Esophagus muscularis mucosa (tissue), 4 donors: ENCODE measurements around the gene SLC17A3. TPM values are rescaled to one million over a fixed set of nuclear protein-coding genes. Genes with fewer than 3 reads are reported as not detected.

Source experiments
- DNase-seq: peaks from one replicate; pipeline ENCODE4 v3.0.0-alpha.2; 2017; ENCODE audit errors: extremely low spot score
- H3K27ac ChIP-seq, 4 donors: fragments of 200-600 bp; sonication (generic); replicated peaks in 1 of 4; 1 replicate in 3 of 4; 2 replicates in 1 of 4; pipeline ENCODE4 v1.5.1; 2016 to 2019; ENCODE audit warnings: mild to moderate bottlenecking in 1 of 4
- H3K27me3 ChIP-seq, 4 donors: fragments of 200-600 bp; sonication (generic); one replicate each; pipeline versions ENCODE4 v1.5.1 to v1.6.0; 2016 to 2019
- H3K36me3 ChIP-seq, 4 donors: fragments of 200-600 bp; sonication (generic); one replicate each; pipeline ENCODE4 v1.5.1; 2016 to 2019
- H3K4me1 ChIP-seq, 4 donors: fragments of 200-600 bp; sonication (generic); one replicate each; pipeline ENCODE4 v1.5.1; 2016 to 2019
- H3K4me3 ChIP-seq, 4 donors: fragments of 200-600 bp; sonication (generic); 1 replicate in 2 of 4; 2 replicates in 2 of 4; pipeline ENCODE4 v1.5.1; 2016 to 2019; ENCODE audit warnings: mild to moderate bottlenecking in 4 of 4, moderate library complexity in 1 of 4
- H3K9me3 ChIP-seq, 4 donors: fragments of 200-600 bp; sonication (generic); 1 replicate in 3 of 4; 2 replicates in 1 of 4; pipeline ENCODE4 v1.5.1; 2016 to 2019
- CTCF ChIP-seq, 3 experiments: fragments of 200-600 bp in 2 of 3; fragments of 450-650 bp in 1 of 3; sonication (generic) in 2 of 3; IDR thresholded peaks; one replicate each; pipeline ENCODE4 v1.5.1; 2017 to 2019; ENCODE audit warnings: antibody characterized with exemption in 3 of 3, mild to moderate bottlenecking in 2 of 3, moderate library complexity in 1 of 3
- EP300 ChIP-seq: sonication (generic); formaldehyde crosslinking; IDR thresholded peaks from one replicate; pipeline ENCODE4 v1.6.1; 2017; ENCODE audit warnings: antibody characterized with exemption
- POLR2A ChIP-seq: fragments of 450-650 bp; IDR thresholded peaks from one replicate; pipeline ENCODE4 v1.6.1; 2017; ENCODE audit warnings: antibody characterized with exemption, moderate library complexity, mild to moderate bottlenecking, low read depth
- POLR2AphosphoS5 ChIP-seq, 2 donors: sonication (generic); formaldehyde crosslinking; IDR thresholded peaks; one replicate each; pipeline ENCODE4 v1.6.1; 2017; ENCODE audit warnings: antibody characterized with exemption in 2 of 2
- WGBS: methylation state at CpG from one replicate; pipeline ENCODE4 v1.1.5; 2018; 5-methylcytosine and 5-hydroxymethylcytosine counted together
- intact Hi-C: fragments of 100-400 bp; cut with DNase I; formaldehyde crosslinking; loops from one replicate; pipeline ENCODE4 v1.15.1; 2023
- total RNA-seq, 4 donors: library from RNA; depleted of rRNA; stranded (reverse); fragments of >200 nt; gene quantifications; one replicate each; pipeline versions ENCODE4 v1.1.0 to v1.2.1, GENCODE V29; 2016

SLC17A3 gene
- total RNA-seq, 4 donors from 2014 or later, result not detected

GRCh38 chr6:25872814-25873213, 1.2 kb downstream of the SLC17A3 start:
- Histone ChIP-seq H3K27ac (no peak overlapping the region), H3K36me3 (no peaks in the 10 kb centered on the region), H3K9me3 (no peaks in the 10 kb centered on the region), H3K4me1 (no peaks in the 10 kb centered on the region), H3K27me3 (peaks cover 0 to 8% (median 0%) of the 10 kb centered on the region in 4 donors), H3K4me3 (no peak overlapping the region)
- intact Hi-C loops, result no loop called here
- TF ChIP-seq CTCF (IDR thresholded peaks at IDR 0.05), result no peak
- no peak for TF ChIP-seq POLR2AphosphoS5 (IDR thresholded peaks at IDR 0.05)
- no peak for TF ChIP-seq EP300
- no peak for TF ChIP-seq POLR2A
- 97% methylated on average over 1 of the region's 1 CpG for WGBS
- DNase-seq, result no peak

- Histone ChIP-seq H3K27ac (no peak overlapping the region), H3K27me3 (peaks cover 0 to 8% (median 0%) of the 10 kb centered on the region in 4 donors), H3K4me1 (no peaks in the 10 kb centered on the region), H3K36me3 (no peaks in the 10 kb centered on the region), H3K9me3 (no peaks in the 10 kb centered on the region), H3K4me3 (no peak overlapping the region)
- TF ChIP-seq CTCF (IDR thresholded peaks at IDR 0.05) (no peak), POLR2A (no peak), EP300 (no peak), POLR2AphosphoS5 (IDR thresholded peaks at IDR 0.05) (no peak)
- intact Hi-C loops, result no loop called here
- no peak for DNase-seq
- WGBS, result 64% methylated on average over 1 of the region's 1 CpG
Observed at GRCh38 chr6:25869840-25870239, 4.2 kb downstream of the SLC17A3 start.

DNA sequence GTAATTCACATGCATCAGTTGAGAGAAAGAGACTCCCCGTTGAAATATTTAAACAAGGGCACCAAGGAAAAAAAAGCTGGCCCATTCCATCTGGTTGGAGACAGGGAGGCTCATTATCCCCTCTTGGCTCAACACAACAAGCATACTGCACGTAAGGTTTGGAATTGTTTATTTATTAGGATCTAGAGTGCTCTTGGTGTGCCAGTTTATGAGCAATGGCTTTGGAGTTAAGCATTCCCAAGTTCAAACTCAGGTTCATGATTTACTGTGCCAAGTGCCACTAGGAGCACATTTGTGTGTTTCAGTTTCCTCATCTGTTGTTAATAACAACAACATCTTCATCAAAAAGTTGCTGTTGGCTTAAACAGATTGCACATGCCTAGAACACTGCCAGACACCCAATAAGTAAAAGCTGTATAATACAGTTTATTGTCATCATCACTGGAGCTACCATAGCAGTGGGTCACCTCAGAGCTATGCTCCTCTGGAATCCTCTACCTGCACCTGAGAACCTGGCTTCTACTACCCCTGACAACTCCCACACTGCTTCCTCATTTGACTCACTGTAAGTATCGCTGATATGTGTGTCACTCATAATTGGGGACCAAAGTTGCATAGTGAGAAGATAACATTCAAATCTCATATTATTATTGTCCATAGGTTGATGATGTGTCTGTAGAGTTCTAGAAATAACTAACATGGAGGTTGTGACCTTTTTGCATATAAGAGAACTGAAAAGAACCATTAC, 5.4 kb downstream of the SLC17A3 start:
- Histone ChIP-seq H3K4me1 (no peaks in the 10 kb centered on the region), H3K4me3 (no peak overlapping the region), H3K9me3 (no peaks in the 10 kb centered on the region), H3K27me3 (peaks cover 0 to 9% (median 0%) of the 10 kb centered on the region in 4 donors), H3K36me3 (no peaks in the 10 kb centered on the region), H3K27ac (no peak overlapping the region)
- intact Hi-C loops, result no loop called here
- DNase-seq, result no peak
- no peak for TF ChIP-seq POLR2AphosphoS5 (IDR thresholded peaks at IDR 0.05)
- TF ChIP-seq CTCF (IDR thresholded peaks at IDR 0.05), result no peak
- TF ChIP-seq POLR2A, result no peak
- no peak for TF ChIP-seq EP300
- 65% methylated on average over 3 of the region's 3 CpGs for WGBS

DNA sequence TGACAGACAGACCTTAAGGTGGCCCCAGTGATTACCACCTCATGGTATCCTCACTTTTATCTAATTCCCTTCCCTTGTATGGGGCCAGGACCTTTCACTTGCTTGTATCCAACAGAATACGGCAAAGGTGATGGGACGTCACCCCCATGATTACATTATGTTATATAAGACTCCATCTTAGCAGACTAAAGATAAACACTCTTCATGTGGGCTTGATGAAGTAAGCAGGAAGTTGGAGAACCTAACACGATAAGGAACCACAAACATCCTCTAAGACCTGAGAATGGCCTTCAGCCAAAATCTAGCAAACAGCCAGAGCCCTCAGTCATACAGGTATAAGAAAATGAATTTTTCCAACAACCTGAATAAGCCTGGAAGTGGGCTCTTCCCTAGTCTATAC, 8.0 kb downstream of the SLC17A3 start:
- WGBS, result 68% methylated on average over 3 of the region's 3 CpGs
- Histone ChIP-seq H3K27ac (no peak overlapping the region), H3K4me3 (no peak overlapping the region), H3K36me3 (no peaks in the 10 kb centered on the region), H3K4me1 (no peaks in the 10 kb centered on the region), H3K9me3 (no peaks in the 10 kb centered on the region), H3K27me3 (peaks cover 0 to 11% (median 0%) of the 10 kb centered on the region in 4 donors)
- intact Hi-C loops, result no loop called here
- TF ChIP-seq EP300 (no peak), CTCF (IDR thresholded peaks at IDR 0.05) (no peak), POLR2AphosphoS5 (IDR thresholded peaks at IDR 0.05) (no peak), POLR2A (no peak)
- DNase-seq, result no peak

DNA sequence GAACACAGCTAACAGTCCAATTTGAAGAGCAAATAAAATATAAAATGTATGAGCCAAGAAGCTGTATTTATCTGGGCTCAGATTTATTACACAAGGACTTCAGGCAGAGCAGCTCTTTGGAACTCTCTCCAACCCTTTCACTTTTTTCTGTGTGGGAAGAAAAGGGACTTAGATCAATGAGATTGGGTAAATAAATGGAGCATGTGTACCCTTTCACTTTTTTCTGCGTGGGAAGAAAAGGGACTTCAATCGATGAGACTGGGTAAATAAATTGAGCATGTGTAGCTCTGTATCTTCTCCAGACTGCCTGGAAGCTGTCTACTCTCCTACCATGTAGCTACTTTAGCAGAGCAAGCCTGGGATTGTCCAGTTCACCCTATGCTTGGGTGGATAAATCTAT, 10.7 kb downstream of the SLC17A3 start:
- WGBS, result 76% methylated on average over 2 of the region's 2 CpGs
- TF ChIP-seq POLR2AphosphoS5 (IDR thresholded peaks at IDR 0.05) (no peak), CTCF (IDR thresholded peaks at IDR 0.05) (no peak), POLR2A (no peak), EP300 (no peak)

More for the DNA sequence above, 10.7 kb downstream of the SLC17A3 start:
- Histone ChIP-seq H3K9me3 (no peaks in the 10 kb centered on the region), H3K27me3 (peaks cover 0 to 11% (median 0%) of the 10 kb centered on the region in 4 donors), H3K4me1 (no peaks in the 10 kb centered on the region), H3K4me3 (no peak overlapping the region), H3K27ac (no peak overlapping the region), H3K36me3 (no peaks in the 10 kb centered on the region)
- DNase-seq, result no peak
- intact Hi-C loops, result no loop called here
